Suppressor macrophage treated with lipopolysaccharide for 1 hour (primary cell): Measurements from ENCODE around the gene JARID2.
A peak's percentile ranks its signal among the peaks of the same experiment; 100 is the strongest.

Experiments
- DNase-seq, 3 donors: peaks; one replicate each; pipeline ENCODE4 v3.0.0-alpha.2; 2020 to 2022

The JARID2 gene

GRCh38 chr6:15500078-15500740, 254.3 kb downstream of the JARID2 start:
- no peak for DNase-seq

- no peak for DNase-seq
These were observed 255.3 kb downstream of the JARID2 start for GRCh38 chr6:15500901-15501825.

- no peak for DNase-seq
These were observed 256.1 kb downstream of the JARID2 start for GRCh38 chr6:15501826-15502445.

- no peak for DNase-seq
These were observed 256.8 kb downstream of the JARID2 start for GRCh38 chr6:15502446-15503345.

- no peak for DNase-seq
These were observed 257.4 kb downstream of the JARID2 start for GRCh38 chr6:15503346-15503680.

GRCh38 chr6:15504040-15504495, 258.2 kb downstream of the JARID2 start:
- no peak for DNase-seq

GRCh38 chr6:15504581-15505350, 258.9 kb downstream of the JARID2 start:
- DNase-seq, result peak in 1 of 3 donors; percentile 26

- no peak for DNase-seq
These were observed 259.6 kb downstream of the JARID2 start for GRCh38 chr6:15505463-15505918.

- no peak for DNase-seq
These were observed 260.2 kb downstream of the JARID2 start for GRCh38 chr6:15506066-15506465.

GRCh38 chr6:15507221-15507620, 261.4 kb downstream of the JARID2 start:
- DNase-seq, result no peak

GRCh38 chr6:15507746-15508145, 261.9 kb downstream of the JARID2 start:
- DNase-seq, result no peak

GRCh38 chr6:15508441-15508871, 262.6 kb downstream of the JARID2 start:
- DNase-seq, result peak; percentile 57 to 87 (median 75)

- DNase-seq, result no peak
These were observed 263.1 kb downstream of the JARID2 start for GRCh38 chr6:15508931-15509330.

- peak; percentile 70 to 74 (median 72) for DNase-seq
These were observed 263.6 kb downstream of the JARID2 start for GRCh38 chr6:15509335-15509933.

- no peak for DNase-seq
These were observed 264.3 kb downstream of the JARID2 start for GRCh38 chr6:15510121-15510520.

GRCh38 chr6:15510536-15511247, 264.8 kb downstream of the JARID2 start:
- no peak for DNase-seq

- no peak for DNase-seq
These were observed 265.6 kb downstream of the JARID2 start for GRCh38 chr6:15511248-15512125.

GRCh38 chr6:15512126-15512525, 266.3 kb downstream of the JARID2 start:
- no peak for DNase-seq

GRCh38 chr6:15512721-15513120, 266.9 kb downstream of the JARID2 start:
- peak in 2 of 3 donors; percentile 43 to 44 for DNase-seq
